Thoracic aorta (tissue), 2 donors: ENCODE data around the gene FMNL2. TPM values are rescaled to one million over a fixed set of nuclear protein-coding genes. Genes with fewer than 3 reads are reported as not detected.

Experiments used
- ATAC-seq: fragments of 150-250 bp; one replicate; pipeline ENCODE4 v1.8.0; 2017; ENCODE audit warnings: low read depth; ENCODE audit not compliant: insufficient number of reproducible peaks, low FRiP score
- DNase-seq: peaks from one replicate; pipeline ENCODE4 v3.0.0-alpha.2; 2020; ENCODE audit warnings: low spot score
- H3K27ac ChIP-seq, 2 donors: fragments of 200-600 bp; sonication (generic); 1 replicate in 1 of 2; 2 replicates in 1 of 2; pipeline ENCODE4 v1.5.1; 2016; ENCODE audit warnings: mild to moderate bottlenecking in 2 of 2, moderate library complexity in 2 of 2
- H3K27me3 ChIP-seq: fragments of 200-600 bp; sonication (generic); replicated peaks from 2 replicates; pipeline ENCODE4 v1.6.0; 2016; ENCODE audit warnings: mild to moderate bottlenecking; ENCODE audit not compliant: insufficient read depth
- H3K36me3 ChIP-seq: fragments of 200-600 bp; sonication (generic); one replicate; pipeline ENCODE4 v1.5.1; 2016
- H3K4me1 ChIP-seq, 2 donors: fragments of 200-600 bp; sonication (generic); 1 replicate in 1 of 2; 2 replicates in 1 of 2; pipeline versions ENCODE4 v1.5.1 to v1.6.0; 2016; ENCODE audit warnings: low read depth in 2 of 2, mild to moderate bottlenecking in 1 of 2; ENCODE audit not compliant: control insufficient read depth in 1 of 2
- H3K4me3 ChIP-seq: fragments of 200-600 bp; sonication (generic); 2 replicates; pipeline ENCODE4 v1.5.1; 2016; ENCODE audit warnings: mild to moderate bottlenecking
- H3K9me3 ChIP-seq: fragments of 200-600 bp; sonication (generic); 2 replicates; pipeline ENCODE4 v1.5.1; 2016
- total RNA-seq, 2 donors: library from RNA; depleted of rRNA; stranded (reverse); fragments of >200 nt; gene quantifications; one replicate each; pipeline versions ENCODE4 v1.1.0 to v1.2.3, GENCODE V29; 2016
- TF ChIP-seq, protein P1 (sequence below): fragments of 200-600 bp; sonication (generic); IDR thresholded peaks from one replicate; pipeline ENCODE4 v1.5.1; 2019; ENCODE audit warnings: antibody characterized with exemption

The FMNL2 gene
- total RNA-seq, 2 donors from 2014 or later: 30.6 to 87.0 TPM

DNA sequence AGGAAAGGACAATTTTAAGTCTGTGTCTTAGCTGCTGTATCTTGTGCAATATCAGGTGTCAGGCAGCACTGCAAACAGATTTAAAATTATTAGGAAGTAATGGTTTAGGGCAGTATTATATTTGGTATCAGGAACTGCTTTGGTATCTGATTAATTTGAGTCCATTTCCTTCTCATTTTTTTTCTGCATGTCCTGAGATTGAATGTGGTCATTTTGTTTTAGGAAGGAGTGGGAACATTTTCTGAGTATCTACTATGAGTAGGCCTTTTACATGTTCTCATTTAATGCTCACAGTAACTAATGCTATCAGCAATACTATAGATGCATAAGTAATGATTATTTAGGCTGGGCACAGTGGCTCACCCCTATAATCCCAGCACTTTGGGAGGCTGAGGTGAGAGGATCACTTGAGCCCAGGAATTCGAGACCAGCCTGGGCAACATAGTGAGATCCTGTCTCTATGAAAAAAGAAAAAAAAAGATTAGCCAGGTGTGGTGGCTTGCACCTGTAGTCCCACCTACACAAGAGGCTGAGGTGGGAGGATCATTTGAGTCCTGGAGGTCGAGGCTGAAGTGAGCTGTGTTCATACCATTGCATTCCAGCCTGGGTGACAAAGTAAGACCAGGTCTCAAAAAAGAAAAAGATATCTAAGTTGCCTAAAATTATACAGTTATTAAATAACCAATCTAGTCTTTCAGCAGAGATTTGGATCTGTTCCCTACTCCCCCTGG, 4.7 kb downstream of the FMNL2 start:
- Histone ChIP-seq H3K36me3 (no peaks in the 10 kb centered on the region), H3K27ac (no peak overlapping the region), H3K9me3 (no peaks in the 10 kb centered on the region), H3K27me3 (no peaks in the 10 kb centered on the region), H3K4me3 (no peak overlapping the region), H3K4me1 (peaks cover 10 to 54% of the 10 kb centered on the region in 2 donors)
- no peak for ATAC-seq
- TF ChIP-seq, protein P1, sequence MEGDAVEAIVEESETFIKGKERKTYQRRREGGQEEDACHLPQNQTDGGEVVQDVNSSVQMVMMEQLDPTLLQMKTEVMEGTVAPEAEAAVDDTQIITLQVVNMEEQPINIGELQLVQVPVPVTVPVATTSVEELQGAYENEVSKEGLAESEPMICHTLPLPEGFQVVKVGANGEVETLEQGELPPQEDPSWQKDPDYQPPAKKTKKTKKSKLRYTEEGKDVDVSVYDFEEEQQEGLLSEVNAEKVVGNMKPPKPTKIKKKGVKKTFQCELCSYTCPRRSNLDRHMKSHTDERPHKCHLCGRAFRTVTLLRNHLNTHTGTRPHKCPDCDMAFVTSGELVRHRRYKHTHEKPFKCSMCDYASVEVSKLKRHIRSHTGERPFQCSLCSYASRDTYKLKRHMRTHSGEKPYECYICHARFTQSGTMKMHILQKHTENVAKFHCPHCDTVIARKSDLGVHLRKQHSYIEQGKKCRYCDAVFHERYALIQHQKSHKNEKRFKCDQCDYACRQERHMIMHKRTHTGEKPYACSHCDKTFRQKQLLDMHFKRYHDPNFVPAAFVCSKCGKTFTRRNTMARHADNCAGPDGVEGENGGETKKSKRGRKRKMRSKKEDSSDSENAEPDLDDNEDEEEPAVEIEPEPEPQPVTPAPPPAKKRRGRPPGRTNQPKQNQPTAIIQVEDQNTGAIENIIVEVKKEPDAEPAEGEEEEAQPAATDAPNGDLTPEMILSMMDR: no peak
- DNase-seq: no peak

DNA sequence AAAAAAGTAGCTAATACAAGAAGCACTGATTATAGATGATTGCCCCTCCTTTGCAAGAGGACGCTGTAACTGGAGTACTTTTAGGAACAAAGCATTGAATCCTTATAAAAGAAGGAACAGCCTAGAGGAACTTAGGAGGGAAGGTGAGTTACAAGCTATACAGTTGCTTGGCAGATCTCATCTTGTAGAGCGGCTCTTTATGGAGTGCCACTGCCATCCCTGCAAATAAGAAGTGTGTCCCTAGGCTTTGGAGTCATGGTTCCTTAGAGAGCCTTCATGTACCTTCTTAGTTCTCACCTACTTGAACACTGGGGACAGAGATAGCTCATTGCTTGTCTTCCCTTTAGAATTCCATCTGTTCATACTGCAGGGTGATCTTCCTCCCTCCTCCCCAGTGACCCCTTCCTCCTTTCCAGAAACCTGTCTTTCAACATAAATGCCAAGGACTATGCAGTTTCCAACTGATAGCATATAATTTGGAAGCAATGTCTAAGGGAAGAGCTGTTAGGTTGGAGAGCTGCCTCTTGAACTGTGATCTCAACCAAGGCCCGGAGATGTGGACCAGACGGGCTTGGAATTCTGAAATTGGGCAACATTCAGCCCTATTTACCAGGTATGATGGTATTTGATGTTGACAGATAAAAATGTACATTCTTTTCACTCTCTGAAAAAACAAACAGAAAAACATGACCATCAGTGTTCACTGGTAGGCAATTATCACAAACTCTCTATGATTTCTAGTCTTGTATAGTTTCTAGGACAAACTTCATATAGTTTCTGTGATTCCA, 7.5 kb downstream of the FMNL2 start:
- H3K4me3 ChIP-seq: no peak overlapping the region
- DNase-seq: no peak
- H3K27me3 ChIP-seq: no peaks in the 10 kb centered on the region
- no peak for ATAC-seq
- no peaks in the 10 kb centered on the region for H3K36me3 ChIP-seq
- TF ChIP-seq, protein P1: no peak
- H3K4me1 ChIP-seq: peaks cover 7 to 53% of the 10 kb centered on the region in 2 donors
- no peaks in the 10 kb centered on the region for H3K9me3 ChIP-seq
- H3K27ac ChIP-seq: no peak overlapping the region

GRCh38 chr2:152343426-152343825, 8.5 kb downstream of the FMNL2 start:
- TF ChIP-seq, protein P1: no peak
- ATAC-seq (no peak), DNase-seq (no peak)
- H3K36me3 ChIP-seq: no peaks in the 10 kb centered on the region
- H3K9me3 ChIP-seq: no peaks in the 10 kb centered on the region
- no peaks in the 10 kb centered on the region for H3K27me3 ChIP-seq
- H3K4me1 ChIP-seq: peaks cover 6 to 57% of the 10 kb centered on the region in 2 donors
- no peak overlapping the region for H3K27ac ChIP-seq
- H3K4me3 ChIP-seq: no peak overlapping the region

- DNase-seq: no peak
- Histone ChIP-seq H3K36me3 (no peaks in the 10 kb centered on the region), H3K4me3 (no peak overlapping the region), H3K27ac (no peak overlapping the region), H3K4me1 (peaks cover 6 to 46% of the 10 kb centered on the region in 2 donors), H3K27me3 (no peaks in the 10 kb centered on the region), H3K9me3 (no peaks in the 10 kb centered on the region)
- TF ChIP-seq, protein P1: no peak
- ATAC-seq: no peak
Observed at GRCh38 chr2:152344579-152345195, 9.7 kb downstream of the FMNL2 start.

DNA sequence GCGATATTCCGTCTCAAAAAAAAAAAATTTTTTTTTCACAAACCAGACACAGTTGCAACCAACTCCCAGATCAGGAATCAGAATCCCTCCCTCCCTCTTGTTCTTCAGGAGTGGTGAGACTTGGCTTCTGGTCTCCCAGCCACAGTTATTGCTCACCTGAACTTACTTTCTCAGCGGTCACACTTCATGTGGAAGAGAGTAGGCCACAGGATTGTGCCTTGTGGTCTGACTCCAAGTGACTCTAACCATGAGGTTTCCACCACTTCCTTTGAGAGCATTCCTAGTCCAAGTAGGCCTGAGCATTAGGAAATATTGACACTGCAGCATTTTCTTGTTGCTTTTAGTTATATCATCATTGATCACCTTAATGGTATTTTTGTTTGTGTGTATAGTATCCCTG, 12.1 kb downstream of the FMNL2 start:
- H3K36me3 ChIP-seq: no peaks in the 10 kb centered on the region
- H3K27ac ChIP-seq: no peak overlapping the region
- ATAC-seq (no peak), DNase-seq (no peak)
- no peaks in the 10 kb centered on the region for H3K9me3 ChIP-seq
- H3K27me3 ChIP-seq: no peaks in the 10 kb centered on the region
- TF ChIP-seq, protein P1: no peak
- H3K4me3 ChIP-seq: no peak overlapping the region
- peaks cover 0 to 22% of the 10 kb centered on the region in 2 donors for H3K4me1 ChIP-seq
